GM12878 (cell line): Measurements from ENCODE around the gene PPHLN1.

Source experiments
- BRCA1 ChIP-seq: IDR thresholded peaks from 2 replicates; pipeline ENCODE4 v1.6.1; 2011; ENCODE audit warnings: low read depth, low read length, improper control_type of control experiment
- ESRRA ChIP-seq: IDR thresholded peaks from 2 replicates; pipeline ENCODE4 v1.6.1; 2012; ENCODE audit warnings: mild to moderate bottlenecking, low read length, improper control_type of control experiment
- EZH2 ChIP-seq: IDR thresholded peaks from 2 replicates; pipeline ENCODE4 v1.6.1; 2012; ENCODE audit warnings: low read depth, mild to moderate bottlenecking, control low read depth, inconsistent platforms, low read length, borderline replicate concordance; ENCODE audit not compliant: control insufficient read depth
- HCFC1 ChIP-seq: fragments of 150-350 bp; IDR thresholded peaks from 2 replicates; pipeline ENCODE4 v1.6.1; 2014; ENCODE audit warnings: low read length
- POLR2A ChIP-seq: IDR thresholded peaks from 2 replicates; pipeline ENCODE4 v1.6.1; 2011; ENCODE audit warnings: low read depth, mild to moderate bottlenecking, low read length
- POLR2AphosphoS5 ChIP-seq: IDR thresholded peaks from 2 replicates; pipeline ENCODE4 v1.6.1; 2011; ENCODE audit warnings: mild to moderate bottlenecking, low read length, inconsistent platforms
- RBBP5 ChIP-seq: fragments of 200-600 bp; sonication (generic); conservative IDR thresholded peaks from 2 replicates; pipeline ENCODE4 v1.6.1; 2016
- SPI1 ChIP-seq: IDR thresholded peaks from 2 replicates; pipeline ENCODE4 v1.6.1; 2011; ENCODE audit warnings: low read depth, mild to moderate bottlenecking, low read length, moderate library complexity, borderline replicate concordance; ENCODE audit not compliant: insufficient read depth
- TARDBP ChIP-seq: IDR thresholded peaks from 2 replicates; pipeline ENCODE4 v1.6.1; 2016; ENCODE audit warnings: borderline replicate concordance

- TF ChIP-seq POLR2A: no peak
- TF ChIP-seq HCFC1: no peak
- TF ChIP-seq SPI1: no peak
- TF ChIP-seq TARDBP: no peak
- no peak for TF ChIP-seq BRCA1
- TF ChIP-seq ESRRA: no peak
- TF ChIP-seq EZH2: no peak
- no peak for TF ChIP-seq POLR2AphosphoS5
- TF ChIP-seq RBBP5: no peak
These were observed 20.5 kb downstream of the PPHLN1 start for GRCh38 chr12:42346403-42347002.
